ENCODE results near the gene C1QTNF12.

The C1QTNF12 gene

DNA sequence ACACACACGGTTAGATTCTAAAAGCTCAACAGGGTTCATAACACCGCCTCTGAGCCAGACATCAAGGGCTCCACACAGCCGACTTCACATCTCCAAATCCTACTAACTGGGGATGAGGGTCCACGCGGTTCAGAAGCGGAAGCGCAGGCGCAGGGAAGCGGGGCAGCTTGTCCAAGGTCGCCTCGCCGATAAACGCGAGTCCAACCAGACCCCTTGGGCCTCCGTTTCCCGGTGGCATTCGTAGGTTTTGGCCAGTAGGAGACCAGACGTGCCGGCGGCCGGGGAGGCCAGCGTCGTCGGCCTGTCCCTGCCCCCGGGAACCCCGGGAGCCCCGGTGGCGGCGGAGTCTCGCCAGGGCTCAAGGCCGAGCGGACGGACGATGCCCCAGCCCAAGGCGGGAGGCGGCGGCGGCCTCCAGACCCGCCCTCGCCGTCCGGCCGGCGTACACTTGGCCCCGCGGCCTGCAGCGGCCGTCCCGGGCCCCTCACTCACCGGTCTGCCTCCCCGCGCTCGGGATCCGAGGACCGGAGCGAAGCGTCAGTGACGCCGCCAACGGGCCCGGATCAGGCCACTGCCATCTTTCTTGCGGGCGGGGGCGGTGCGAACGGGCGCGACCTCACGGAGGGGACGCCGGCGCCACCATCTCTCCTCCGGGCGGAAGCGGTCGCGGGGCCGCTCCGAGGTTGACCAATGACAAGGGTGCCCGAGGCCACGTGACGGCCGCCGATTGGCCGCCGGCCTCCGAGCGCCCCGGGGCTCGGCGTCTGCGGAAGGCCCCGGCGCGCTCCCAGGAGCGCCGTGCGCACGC lies 14.9 kb downstream of the C1QTNF12 start, which contains the start of gene SDF4:
TSS of gene SDF4 (minus strand) at position 602 of the 808 bp plus-strand sequence. CDS start 3,229 bp downstream, outside the sequence.
- peak within 1 kb of the TSS; percentile 83 for H3K4me3 ChIP-seq (ENCODE audit: low read length)
- H3K27ac ChIP-seq (ENCODE audit: low read length): peak within 1 kb of the TSS; percentile 3; the same call in 1 of the 2 replicates
- peak; percentile 97 for DNase-seq
- H3K9ac ChIP-seq (ENCODE audit: low read length): peak within 1 kb of the TSS; percentile 72
- no peaks in the 10 kb centered on the region for H3K9me2 ChIP-seq (replicated peaks; ENCODE audit: insufficient read depth, low read length)
- H4K20me1 ChIP-seq (ENCODE audit: insufficient read depth, low read length): no peaks in the 10 kb centered on the region
- H3K79me2 ChIP-seq (ENCODE audit: low read length): peaks cover 54% of the 10 kb centered on the region
- no peaks in the 10 kb centered on the region for H3K9me3 ChIP-seq (replicated peaks; ENCODE audit: insufficient read depth, low read length)
- H2AFZ ChIP-seq (ENCODE audit: low read length): peak within 1 kb of the TSS; percentile 19
- no peaks in the 10 kb centered on the region for H3F3A ChIP-seq (ENCODE audit: insufficient read depth, low read length)
- peaks cover 5% of the 10 kb centered on the region; the same call in 1 of the 2 replicates for H3K36me3 ChIP-seq (replicated peaks; ENCODE audit: insufficient read depth, low read length)
- 0 out of 2 replicates have a peak, but pooled peaks cover 3% of the 10 kb centered on the region for H3K4me1 ChIP-seq (ENCODE audit: low read length)
- TF ChIP-seq EZH2 (optimal IDR thresholded peaks at IDR 0.05; ENCODE audit: low read depth, low read length) (no peak), EZH2phosphoT487 (IDR thresholded peaks at IDR 0.05; ENCODE audit: low read length) (no peak)
- TF ChIP-seq, protein P1, sequence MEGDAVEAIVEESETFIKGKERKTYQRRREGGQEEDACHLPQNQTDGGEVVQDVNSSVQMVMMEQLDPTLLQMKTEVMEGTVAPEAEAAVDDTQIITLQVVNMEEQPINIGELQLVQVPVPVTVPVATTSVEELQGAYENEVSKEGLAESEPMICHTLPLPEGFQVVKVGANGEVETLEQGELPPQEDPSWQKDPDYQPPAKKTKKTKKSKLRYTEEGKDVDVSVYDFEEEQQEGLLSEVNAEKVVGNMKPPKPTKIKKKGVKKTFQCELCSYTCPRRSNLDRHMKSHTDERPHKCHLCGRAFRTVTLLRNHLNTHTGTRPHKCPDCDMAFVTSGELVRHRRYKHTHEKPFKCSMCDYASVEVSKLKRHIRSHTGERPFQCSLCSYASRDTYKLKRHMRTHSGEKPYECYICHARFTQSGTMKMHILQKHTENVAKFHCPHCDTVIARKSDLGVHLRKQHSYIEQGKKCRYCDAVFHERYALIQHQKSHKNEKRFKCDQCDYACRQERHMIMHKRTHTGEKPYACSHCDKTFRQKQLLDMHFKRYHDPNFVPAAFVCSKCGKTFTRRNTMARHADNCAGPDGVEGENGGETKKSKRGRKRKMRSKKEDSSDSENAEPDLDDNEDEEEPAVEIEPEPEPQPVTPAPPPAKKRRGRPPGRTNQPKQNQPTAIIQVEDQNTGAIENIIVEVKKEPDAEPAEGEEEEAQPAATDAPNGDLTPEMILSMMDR (IDR thresholded peaks at IDR 0.05; ENCODE audit: low read length): no peak
- no peaks in the 10 kb centered on the region for H3K27me3 ChIP-seq (replicated peaks; ENCODE audit: insufficient read depth, low read length)
- peak within 1 kb of the TSS; percentile 77 for H3K4me2 ChIP-seq (ENCODE audit: low read depth, low read length)

DNA sequence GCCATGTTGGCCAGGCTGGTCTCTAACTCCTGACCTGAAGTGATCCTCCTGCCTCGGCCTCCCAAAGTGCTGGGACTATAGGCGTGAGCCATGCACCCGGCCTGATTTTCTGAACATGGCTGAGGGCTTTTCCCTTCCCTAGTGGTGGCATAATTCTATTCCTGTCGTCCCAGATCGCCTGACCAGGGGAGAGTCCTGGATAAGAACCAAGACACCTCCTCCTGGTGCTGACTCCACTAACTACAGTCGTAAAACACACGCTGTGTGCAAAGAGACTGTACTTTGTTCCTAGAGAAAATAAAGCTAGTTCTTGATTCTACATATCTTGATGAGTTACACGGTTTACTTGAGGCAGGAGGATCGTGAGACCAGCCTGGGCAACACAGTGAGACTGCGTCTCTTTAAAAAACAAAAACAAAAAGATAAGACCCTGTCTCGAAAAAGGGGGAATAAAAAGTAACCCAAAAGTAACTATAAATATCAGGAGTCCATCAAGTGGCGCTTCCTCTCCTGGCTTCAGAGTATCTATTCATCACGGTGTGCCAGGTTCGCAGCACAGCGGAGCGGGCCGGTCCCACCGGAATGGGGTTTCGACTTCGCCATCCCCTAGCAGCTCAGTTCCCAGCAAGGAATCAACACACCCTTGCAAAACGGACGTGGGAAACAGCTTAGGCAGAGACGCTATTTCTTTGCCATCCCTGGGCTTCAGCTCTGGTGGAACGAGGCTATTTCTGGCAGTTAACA lies 15.7 kb downstream of the C1QTNF12 start:
- DNase-seq: no peak
- Histone ChIP-seq H3K4me1 (ENCODE audit: low read length) (0 out of 2 replicates have a peak, but pooled peaks cover 3% of the 10 kb centered on the region), H3K27ac (ENCODE audit: low read length) (peak overlapping the region; percentile 3; the same call in 1 of the 2 replicates), H3K27me3 (replicated peaks; ENCODE audit: insufficient read depth, low read length) (no peaks in the 10 kb centered on the region), H3K9me2 (replicated peaks; ENCODE audit: insufficient read depth, low read length) (no peaks in the 10 kb centered on the region), H3F3A (ENCODE audit: insufficient read depth, low read length) (no peaks in the 10 kb centered on the region), H3K4me3 (ENCODE audit: low read length) (peak overlapping the region; percentile 83), H2AFZ (ENCODE audit: low read length) (peak overlapping the region; percentile 19; the same call in 1 of the 2 replicates), H3K36me3 (replicated peaks; ENCODE audit: insufficient read depth, low read length) (peaks cover 5% of the 10 kb centered on the region; the same call in 1 of the 2 replicates), H3K9ac (ENCODE audit: low read length) (peak overlapping the region; percentile 72), H4K20me1 (ENCODE audit: insufficient read depth, low read length) (no peaks in the 10 kb centered on the region), H3K9me3 (replicated peaks; ENCODE audit: insufficient read depth, low read length) (no peaks in the 10 kb centered on the region), H3K4me2 (ENCODE audit: low read depth, low read length) (peak overlapping the region; percentile 77), H3K79me2 (ENCODE audit: low read length) (peaks cover 61% of the 10 kb centered on the region)
- TF ChIP-seq, protein P1 (IDR thresholded peaks at IDR 0.05; ENCODE audit: low read length): no peak; the same call in 1 of the 2 replicates
- TF ChIP-seq EZH2phosphoT487 (IDR thresholded peaks at IDR 0.05; ENCODE audit: low read length) (no peak), EZH2 (optimal IDR thresholded peaks at IDR 0.05; ENCODE audit: low read depth, low read length) (no peak)

DNA sequence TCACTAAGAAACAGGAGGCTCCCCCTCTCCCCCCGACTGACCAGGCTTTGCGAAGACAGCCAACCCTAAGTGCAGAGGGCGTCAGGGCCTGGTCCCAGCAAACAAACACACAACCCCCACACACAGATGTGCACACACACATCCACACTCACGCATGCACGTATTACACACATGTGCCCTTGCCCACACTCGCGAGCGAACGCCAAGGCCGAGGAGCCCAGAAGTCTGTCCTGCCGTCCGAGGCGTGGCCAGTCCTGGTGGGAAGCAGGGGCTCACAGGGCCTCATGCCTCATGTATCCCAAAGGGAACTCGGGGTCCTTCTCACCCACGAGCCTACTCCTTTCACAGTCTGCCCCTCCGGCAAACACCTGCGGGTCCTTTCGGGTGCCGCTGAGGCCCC lies 16.8 kb downstream of the C1QTNF12 start:
- Histone ChIP-seq H3K4me3 (ENCODE audit: low read length) (no peak overlapping the region), H3K27me3 (replicated peaks; ENCODE audit: insufficient read depth, low read length) (no peaks in the 10 kb centered on the region), H3K79me2 (ENCODE audit: low read length) (peaks cover 72% of the 10 kb centered on the region), H3K4me1 (ENCODE audit: low read length) (0 out of 2 replicates have a peak, but pooled peaks cover 3% of the 10 kb centered on the region), H3K36me3 (replicated peaks; ENCODE audit: insufficient read depth, low read length) (peaks cover 5% of the 10 kb centered on the region; the same call in 1 of the 2 replicates), H3K9me3 (replicated peaks; ENCODE audit: insufficient read depth, low read length) (no peaks in the 10 kb centered on the region), H4K20me1 (ENCODE audit: insufficient read depth, low read length) (no peaks in the 10 kb centered on the region), H3F3A (ENCODE audit: insufficient read depth, low read length) (no peaks in the 10 kb centered on the region), H3K4me2 (ENCODE audit: low read depth, low read length) (no peak overlapping the region), H3K9ac (ENCODE audit: low read length) (no peak overlapping the region), H2AFZ (ENCODE audit: low read length) (no peak overlapping the region), H3K27ac (ENCODE audit: low read length) (no peak overlapping the region), H3K9me2 (replicated peaks; ENCODE audit: insufficient read depth, low read length) (no peaks in the 10 kb centered on the region)
- no peak for DNase-seq
- TF ChIP-seq EZH2phosphoT487 (IDR thresholded peaks at IDR 0.05; ENCODE audit: low read length): no peak
- TF ChIP-seq EZH2 (optimal IDR thresholded peaks at IDR 0.05; ENCODE audit: low read depth, low read length): no peak
- TF ChIP-seq, protein P1 (IDR thresholded peaks at IDR 0.05; ENCODE audit: low read length): no peak

Measured in MM.1S (cell line).